ENCODE results near the gene DYNLT2.
"Not testable (repeated sequence)": the region's sequence is repeated elsewhere in the genome, so short reads cannot be mapped to it uniquely, and the experiment has no call there.

The DYNLT2 gene

DNA sequence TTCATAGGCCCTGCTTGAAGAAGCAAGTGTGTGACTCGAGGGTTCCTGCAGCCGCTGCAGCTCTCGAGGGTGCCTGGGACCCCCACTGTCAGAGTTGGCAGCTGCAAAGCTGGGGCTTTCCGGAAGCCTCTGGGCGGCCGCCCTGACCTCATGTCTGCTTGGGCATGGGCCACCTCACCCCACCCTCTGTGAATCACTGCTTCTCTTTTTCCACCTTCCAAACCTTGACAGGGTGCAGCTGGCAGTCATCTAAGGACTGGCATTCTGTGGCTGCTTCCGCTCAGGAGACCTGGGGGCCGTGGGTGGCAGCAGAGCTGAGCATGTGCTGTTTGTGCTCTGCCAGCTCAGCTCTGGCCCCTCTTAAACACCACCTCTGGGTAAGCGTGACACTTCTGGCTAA lies 32.0 kb upstream of the DYNLT2 start:
- DNase-seq, result no peak

DNA sequence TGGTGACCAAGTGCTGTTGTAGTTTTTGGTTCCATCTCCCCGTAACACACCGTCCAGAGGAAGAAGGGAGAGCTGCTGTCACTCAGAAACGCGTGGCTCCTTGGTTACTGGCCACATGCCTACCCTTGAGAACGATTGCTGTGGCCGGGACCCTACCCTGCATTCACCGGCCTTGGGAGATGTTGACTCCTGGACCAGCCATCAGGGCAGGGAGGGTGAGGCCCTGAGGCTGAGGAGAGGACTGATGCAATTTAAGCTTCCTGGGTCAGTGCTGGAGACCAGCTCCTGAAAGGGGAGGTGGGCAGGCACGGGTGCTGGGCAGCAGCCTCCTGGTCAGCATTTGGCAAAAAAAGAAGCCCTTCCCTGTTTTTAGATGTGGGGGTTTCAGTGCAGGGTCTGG lies 31.6 kb upstream of the DYNLT2 start:
- DNase-seq, result no peak

- no peak for DNase-seq
Observed at GRCh38 chr6:169780571-169781091, 29.3 kb upstream of the DYNLT2 start.

GRCh38 chr6:169779896-169780295 lies 28.5 kb upstream of the DYNLT2 start:
- DNase-seq, result no peak

DNA sequence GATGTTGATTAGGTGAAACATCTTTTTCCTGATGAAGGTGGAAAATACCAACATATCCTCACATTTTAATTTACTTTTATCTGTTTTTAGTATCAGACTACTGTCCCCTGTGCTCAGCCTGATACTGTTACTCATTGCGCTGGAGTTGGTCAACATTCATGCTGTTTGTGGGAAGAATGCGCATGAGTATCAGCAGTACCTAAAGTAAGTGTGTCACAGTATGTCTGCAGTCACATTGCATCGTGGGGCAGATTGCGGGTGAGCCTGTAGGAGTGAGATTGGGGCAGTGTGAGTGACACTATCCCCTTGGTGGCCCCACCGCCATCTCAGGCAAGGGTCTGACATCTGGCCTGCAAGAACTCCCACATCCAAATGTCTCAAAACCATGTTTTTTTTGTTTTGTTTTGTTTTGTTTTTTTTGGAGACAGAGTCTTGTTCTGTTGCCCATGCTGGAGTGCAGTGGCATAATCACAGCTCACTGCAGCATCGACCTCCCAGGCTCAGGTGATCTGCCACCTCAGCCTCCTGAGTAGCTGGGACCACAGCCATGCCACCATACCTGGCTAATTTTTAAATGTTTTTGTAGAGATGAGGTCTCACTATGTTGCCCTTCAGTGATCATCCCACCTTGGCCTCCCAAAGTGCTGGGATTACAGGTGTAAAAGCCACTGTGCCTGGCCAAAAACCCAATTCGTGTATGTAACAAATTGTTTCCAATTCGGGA lies 27.9 kb upstream of the DYNLT2 start:
- DNase-seq, result no peak

GRCh38 chr6:169778646-169779045 lies 27.3 kb upstream of the DYNLT2 start:
- no peak for DNase-seq

GRCh38 chr6:169777896-169778295 lies 26.5 kb upstream of the DYNLT2 start:
- DNase-seq, result no peak

DNA sequence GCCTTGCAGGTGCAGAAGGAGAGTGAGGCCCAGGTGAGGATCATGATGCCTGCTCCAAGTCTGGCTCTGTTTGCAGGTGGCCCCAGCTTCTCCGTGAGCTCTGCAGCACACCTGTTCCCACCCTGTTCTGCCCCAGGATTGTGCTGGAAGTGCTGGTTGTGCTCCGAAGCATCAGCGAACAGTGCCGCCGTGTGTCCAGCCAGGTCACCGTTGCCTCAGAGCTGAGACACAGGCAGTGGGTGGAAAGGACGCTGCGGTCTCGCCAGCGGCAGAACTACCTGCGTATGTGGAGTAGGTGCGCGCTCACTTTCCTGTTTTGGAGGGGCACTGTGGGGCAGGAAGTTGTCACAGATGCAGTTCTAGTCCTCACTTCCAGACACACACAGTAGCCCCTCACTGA lies 25.0 kb upstream of the DYNLT2 start:
- no peak for DNase-seq

DNA sequence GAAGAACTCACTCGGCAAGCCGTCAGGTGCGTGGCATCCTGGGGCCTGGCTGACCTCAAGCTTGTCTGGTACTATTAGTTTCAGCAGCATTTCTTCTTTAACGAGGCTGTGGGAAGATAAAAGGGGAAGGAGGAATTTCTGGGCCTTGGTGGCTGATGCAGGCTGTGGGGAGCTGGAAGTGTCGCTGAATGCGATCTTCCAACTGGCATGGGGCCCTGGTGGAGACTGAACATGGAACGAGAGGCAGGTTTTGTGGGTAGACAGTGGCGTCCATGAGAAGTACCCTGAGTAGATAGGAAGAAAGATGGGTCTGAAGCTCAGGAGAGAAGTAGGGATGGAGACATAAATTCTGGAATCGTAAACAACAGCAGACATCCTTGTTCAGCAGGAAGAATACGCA lies 23.9 kb upstream of the DYNLT2 start:
- no peak for DNase-seq

- DNase-seq, result no peak
Observed at GRCh38 chr6:169774347-169774746, 23.0 kb upstream of the DYNLT2 start.

GRCh38 chr6:169766921-169767736 lies 15.8 kb upstream of the DYNLT2 start:
- DNase-seq, result no peak

DNA sequence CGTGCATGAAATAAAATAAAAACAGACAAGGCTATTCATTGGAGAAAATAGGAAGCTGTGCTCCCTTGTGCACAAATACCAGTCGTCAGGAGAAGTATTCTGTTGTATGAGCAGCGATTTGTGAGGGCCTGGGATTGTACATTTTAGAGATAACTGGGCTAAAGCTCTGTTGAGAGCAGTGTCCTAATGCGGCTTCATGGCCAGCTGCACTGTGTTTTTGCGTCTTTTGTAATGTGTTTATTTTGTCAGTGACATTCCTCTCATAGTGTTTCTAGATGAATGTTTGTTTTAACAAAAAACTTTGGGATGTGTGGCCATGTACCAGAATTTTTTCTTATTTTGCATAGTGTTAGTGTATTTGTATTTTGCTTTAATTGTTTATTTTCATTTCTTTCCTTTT lies 14.9 kb upstream of the DYNLT2 start:
- DNase-seq, result no peak

GRCh38 chr6:169765789-169766188 lies 14.4 kb upstream of the DYNLT2 start:
- DNase-seq, result not testable (repeated sequence)

DNA sequence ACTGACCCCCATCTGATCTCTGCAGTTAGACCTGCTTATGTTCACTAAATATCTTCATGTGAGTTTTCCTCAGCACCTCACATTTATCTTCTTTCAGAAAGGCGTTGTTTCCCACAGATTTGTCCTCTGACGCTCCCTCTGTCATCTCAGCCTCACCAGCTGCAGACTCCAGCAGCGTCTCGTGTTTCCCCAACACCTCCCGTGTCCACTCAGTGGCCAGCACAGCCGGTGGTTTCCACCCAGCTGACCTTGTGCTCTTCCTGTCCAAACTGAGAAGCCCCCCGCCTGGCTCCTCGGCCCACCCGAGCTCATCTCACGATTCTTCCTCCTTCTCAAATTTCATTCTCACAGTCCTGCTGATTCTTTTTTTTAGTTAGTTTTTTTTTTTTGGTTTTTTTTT lies 12.5 kb upstream of the DYNLT2 start:
- no peak for DNase-seq

- no peak for DNase-seq
Observed at GRCh38 chr6:169763308-169763707, 11.9 kb upstream of the DYNLT2 start.

- no peak for DNase-seq
Observed at GRCh38 chr6:169755162-169755561, 3.8 kb upstream of the DYNLT2 start.

- DNase-seq, result no peak
Observed at GRCh38 chr6:169752074-169752623, 777 bp upstream of the DYNLT2 start.

DNA sequence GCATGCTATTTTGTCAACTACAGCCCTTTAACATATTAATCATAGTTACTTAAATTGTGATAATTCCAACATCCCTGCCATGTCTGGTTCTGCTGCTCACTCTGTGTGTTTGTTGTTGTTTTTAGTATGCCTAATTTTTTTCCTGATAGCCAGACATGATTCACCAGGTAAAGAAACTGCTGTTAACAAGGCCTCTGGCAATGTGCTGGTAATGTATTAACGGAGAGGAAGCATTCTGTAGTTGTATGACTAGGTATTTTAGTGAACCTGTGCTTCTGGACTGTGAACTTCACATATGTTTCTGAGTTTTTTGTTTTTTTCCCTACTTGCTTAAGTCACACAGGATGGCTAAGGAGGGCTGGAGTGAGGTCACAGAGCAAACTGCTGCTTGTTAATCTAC lies 4.8 kb downstream of the DYNLT2 start:
- no peak for DNase-seq

GRCh38 chr6:169745405-169745804 lies 6.0 kb downstream of the DYNLT2 start:
- no peak for DNase-seq

GRCh38 chr6:169741344-169741743 lies 10.0 kb downstream of the DYNLT2 start:
- DNase-seq, result no peak

DNA sequence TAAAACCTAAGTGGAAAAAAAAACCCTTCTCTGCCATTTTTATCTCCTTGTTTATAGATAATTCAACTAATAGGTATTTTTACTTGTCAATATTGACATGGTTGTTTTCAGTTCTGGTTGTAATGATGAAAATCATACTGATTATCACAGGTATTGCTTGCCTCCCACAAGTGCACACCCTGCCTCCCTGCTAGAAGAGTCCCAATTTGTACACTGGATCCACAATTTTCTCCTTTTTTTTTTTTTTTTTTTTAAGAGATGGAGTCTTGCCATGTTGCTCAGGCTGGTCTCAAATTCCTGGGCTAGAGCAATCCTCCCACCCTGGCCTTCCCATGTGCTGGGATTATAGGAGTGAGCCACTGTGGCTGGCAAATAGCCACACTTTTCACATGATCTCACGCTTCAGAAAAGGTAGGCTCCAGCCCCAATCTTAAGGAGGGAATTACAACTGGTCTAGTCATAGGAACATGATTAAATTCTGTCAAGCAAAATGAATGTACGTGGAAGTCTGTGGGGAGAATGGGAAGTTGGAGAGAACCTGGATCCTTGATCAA lies 12.3 kb downstream of the DYNLT2 start:
- no peak for DNase-seq

DNA sequence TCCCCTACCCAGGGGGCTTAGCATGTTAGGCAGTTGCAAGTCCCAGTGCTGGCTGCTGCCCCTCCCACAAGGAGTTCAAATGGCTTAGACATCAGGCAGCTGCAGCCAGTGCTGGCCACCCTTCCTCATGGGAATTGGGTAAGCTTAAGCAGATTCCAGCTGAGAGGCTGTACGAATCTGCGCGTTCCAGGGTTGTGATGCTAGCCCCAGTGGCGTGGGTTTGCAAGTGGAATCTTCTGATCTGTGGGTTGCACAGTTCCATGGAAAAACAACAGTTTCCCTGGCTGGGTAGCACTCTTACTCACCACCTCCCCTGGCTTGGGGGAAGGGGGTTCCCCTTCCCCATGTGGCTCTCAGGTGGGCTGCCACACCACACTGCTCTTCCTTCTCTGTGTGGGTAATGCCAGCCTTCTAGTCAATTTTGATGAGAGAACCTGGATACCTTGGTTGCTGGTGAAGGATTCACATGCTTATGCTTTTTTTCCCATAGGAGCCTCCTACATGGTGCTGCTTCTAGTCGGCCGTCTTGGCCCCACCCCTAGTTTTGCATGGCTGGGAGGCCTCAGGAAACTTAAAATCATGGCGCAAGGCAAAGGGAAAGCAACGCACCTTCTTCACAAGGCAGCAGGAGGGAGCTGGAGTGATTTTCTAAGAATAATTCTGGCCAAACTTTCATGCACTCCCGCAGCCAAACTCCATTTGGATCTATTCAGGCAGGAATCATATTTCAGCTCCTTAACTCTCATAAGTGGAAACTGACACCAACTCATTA lies 13.0 kb downstream of the DYNLT2 start:
- DNase-seq, result no peak

DNA sequence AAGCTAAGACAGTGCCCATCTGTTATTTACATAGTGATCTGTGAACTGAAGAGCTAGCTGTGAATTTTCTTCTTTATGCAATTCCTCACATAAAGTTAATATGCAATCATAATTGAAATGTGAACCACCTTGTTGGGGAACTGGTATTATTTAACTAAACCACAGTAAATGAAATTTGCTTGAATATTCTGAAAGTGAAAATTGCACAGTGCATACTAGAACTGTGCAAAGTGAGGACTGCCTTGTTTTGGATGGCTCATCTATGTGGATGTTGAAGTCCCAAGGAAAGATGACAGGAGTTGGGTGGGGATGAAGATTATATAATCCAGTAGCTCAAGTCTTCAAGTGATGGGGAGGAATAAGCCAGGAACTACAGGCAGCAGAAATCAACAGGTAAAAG lies 21.4 kb downstream of the DYNLT2 start:
- DNase-seq, result no peak

Measured in left hindlimb (tissue), 1 donor.